ENCODE results near the gene CDH4.

CDH4 gene

GRCh38 chr20:61803915-61804751, 552.1 kb downstream of the CDH4 start:
- Histone ChIP-seq H3K9ac (ENCODE audit: low read length) (no peak overlapping the region), H3K36me3 (ENCODE audit: insufficient read depth, low read length) (no peaks in the 10 kb centered on the region), H3K4me3 (ENCODE audit: low read depth in 1 of 2, low read length in 2 of 2) (peak overlapping the region; percentile 1 to 47), H3K4me1 (ENCODE audit: insufficient read depth, low read length) (peaks cover 5% of the 10 kb centered on the region), H3K27me3 (ENCODE audit: control insufficient read depth in 1 of 2, insufficient read depth in 2 of 2, low read length in 2 of 2) (peaks cover 0 to 55% of the 10 kb centered on the region in 2 donors), H3K9me3 (ENCODE audit: low read length) (no peaks in the 10 kb centered on the region), H3K27ac (ENCODE audit: low read depth, low read length) (no peak overlapping the region)

DNA sequence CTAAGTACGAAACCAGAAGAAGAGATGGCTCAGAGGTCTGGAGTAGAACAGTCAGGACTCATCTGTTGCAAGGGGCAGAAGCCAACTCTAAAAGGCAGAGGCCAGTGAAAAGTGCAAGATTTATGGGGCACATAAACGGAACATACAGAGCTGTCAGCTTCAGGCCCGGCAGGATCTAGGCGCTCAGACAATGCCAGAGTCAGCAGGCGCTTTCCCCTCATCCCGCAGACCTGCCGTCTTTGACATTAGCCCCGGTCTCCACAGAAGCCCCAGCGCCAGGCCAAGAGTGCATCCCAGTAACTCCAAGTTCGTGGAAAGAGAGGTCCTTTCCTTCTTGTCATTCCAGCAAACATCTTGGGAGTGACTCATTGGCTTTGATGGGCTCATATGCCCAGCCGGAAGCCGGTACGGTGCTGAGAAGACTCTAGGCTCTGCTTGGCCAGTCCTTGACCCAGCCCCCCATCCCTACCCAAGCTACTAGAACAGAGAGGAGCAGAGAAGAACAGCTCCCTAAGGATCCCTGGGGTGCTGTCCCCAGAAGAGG, 552.8 kb downstream of the CDH4 start:
- Histone ChIP-seq H3K4me3 (ENCODE audit: low read depth in 1 of 2, low read length in 2 of 2) (no peak overlapping the region), H3K4me1 (ENCODE audit: insufficient read depth, low read length) (peaks cover 5% of the 10 kb centered on the region), H3K9ac (ENCODE audit: low read length) (no peak overlapping the region), H3K27me3 (ENCODE audit: control insufficient read depth in 1 of 2, insufficient read depth in 2 of 2, low read length in 2 of 2) (peaks cover 0 to 54% of the 10 kb centered on the region in 2 donors), H3K9me3 (ENCODE audit: low read length) (no peaks in the 10 kb centered on the region), H3K36me3 (ENCODE audit: insufficient read depth, low read length) (no peaks in the 10 kb centered on the region), H3K27ac (ENCODE audit: low read depth, low read length) (no peak overlapping the region)

GRCh38 chr20:61805365-61805764, 553.3 kb downstream of the CDH4 start:
- Histone ChIP-seq H3K36me3 (ENCODE audit: insufficient read depth, low read length) (no peaks in the 10 kb centered on the region), H3K4me3 (ENCODE audit: low read depth in 1 of 2, low read length in 2 of 2) (no peak overlapping the region), H3K27me3 (ENCODE audit: control insufficient read depth in 1 of 2, insufficient read depth in 2 of 2, low read length in 2 of 2) (peaks cover 0 to 50% of the 10 kb centered on the region in 2 donors), H3K4me1 (ENCODE audit: insufficient read depth, low read length) (peaks cover 5% of the 10 kb centered on the region), H3K9me3 (ENCODE audit: low read length) (no peaks in the 10 kb centered on the region), H3K27ac (ENCODE audit: low read depth, low read length) (no peak overlapping the region), H3K9ac (ENCODE audit: low read length) (no peak overlapping the region)

GRCh38 chr20:61805781-61806180, 553.7 kb downstream of the CDH4 start:
- H3K36me3 ChIP-seq (ENCODE audit: insufficient read depth, low read length) = no peaks in the 10 kb centered on the region
- H3K27me3 ChIP-seq (ENCODE audit: control insufficient read depth in 1 of 2, insufficient read depth in 2 of 2, low read length in 2 of 2) = peaks cover 0 to 46% of the 10 kb centered on the region in 2 donors

DNA sequence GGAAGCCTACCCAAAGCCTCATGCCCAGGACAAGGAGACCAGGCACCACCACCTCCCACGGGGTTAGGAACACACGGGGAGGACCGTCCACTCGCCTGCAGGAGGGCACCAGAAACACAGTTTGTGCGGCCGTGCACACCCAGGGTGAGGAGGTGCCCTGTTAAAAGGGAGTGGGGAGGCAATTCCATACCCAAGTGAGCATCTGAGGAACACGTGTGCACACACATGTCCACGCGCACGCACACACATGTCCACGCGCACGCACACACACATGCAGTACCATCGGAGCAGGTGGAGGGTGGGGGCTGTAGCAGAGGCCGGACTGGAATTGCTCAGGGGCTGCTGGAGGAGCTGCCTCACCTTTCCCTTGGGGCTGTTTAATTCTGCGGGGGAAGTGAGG, 554.3 kb downstream of the CDH4 start:
- Histone ChIP-seq H3K4me1 (ENCODE audit: insufficient read depth, low read length) (peaks cover 5% of the 10 kb centered on the region), H3K36me3 (ENCODE audit: insufficient read depth, low read length) (no peaks in the 10 kb centered on the region), H3K27me3 (ENCODE audit: control insufficient read depth in 1 of 2, insufficient read depth in 2 of 2, low read length in 2 of 2) (peaks cover 0 to 41% of the 10 kb centered on the region in 2 donors), H3K9me3 (ENCODE audit: low read length) (no peaks in the 10 kb centered on the region), H3K4me3 (ENCODE audit: low read depth in 1 of 2, low read length in 2 of 2) (no peak overlapping the region), H3K27ac (ENCODE audit: low read depth, low read length) (no peak overlapping the region), H3K9ac (ENCODE audit: low read length) (no peak overlapping the region)

More at GRCh38 chr20:61805781-61806180, 553.7 kb downstream of the CDH4 start:
- Histone ChIP-seq H3K9me3 (ENCODE audit: low read length) (no peaks in the 10 kb centered on the region), H3K27ac (ENCODE audit: low read depth, low read length) (no peak overlapping the region), H3K4me1 (ENCODE audit: insufficient read depth, low read length) (peaks cover 5% of the 10 kb centered on the region), H3K4me3 (ENCODE audit: low read depth in 1 of 2, low read length in 2 of 2) (no peak overlapping the region), H3K9ac (ENCODE audit: low read length) (no peak overlapping the region)

GRCh38 chr20:61806995-61807394, 554.9 kb downstream of the CDH4 start:
- Histone ChIP-seq H3K9me3 (ENCODE audit: low read length) (no peaks in the 10 kb centered on the region), H3K27ac (ENCODE audit: low read depth, low read length) (no peak overlapping the region), H3K4me1 (ENCODE audit: insufficient read depth, low read length) (peaks cover 5% of the 10 kb centered on the region), H3K4me3 (ENCODE audit: low read depth in 1 of 2, low read length in 2 of 2) (no peak overlapping the region), H3K27me3 (ENCODE audit: control insufficient read depth in 1 of 2, insufficient read depth in 2 of 2, low read length in 2 of 2) (peaks cover 0 to 34% of the 10 kb centered on the region in 2 donors), H3K9ac (ENCODE audit: low read length) (no peak overlapping the region), H3K36me3 (ENCODE audit: insufficient read depth, low read length) (no peaks in the 10 kb centered on the region)

DNA sequence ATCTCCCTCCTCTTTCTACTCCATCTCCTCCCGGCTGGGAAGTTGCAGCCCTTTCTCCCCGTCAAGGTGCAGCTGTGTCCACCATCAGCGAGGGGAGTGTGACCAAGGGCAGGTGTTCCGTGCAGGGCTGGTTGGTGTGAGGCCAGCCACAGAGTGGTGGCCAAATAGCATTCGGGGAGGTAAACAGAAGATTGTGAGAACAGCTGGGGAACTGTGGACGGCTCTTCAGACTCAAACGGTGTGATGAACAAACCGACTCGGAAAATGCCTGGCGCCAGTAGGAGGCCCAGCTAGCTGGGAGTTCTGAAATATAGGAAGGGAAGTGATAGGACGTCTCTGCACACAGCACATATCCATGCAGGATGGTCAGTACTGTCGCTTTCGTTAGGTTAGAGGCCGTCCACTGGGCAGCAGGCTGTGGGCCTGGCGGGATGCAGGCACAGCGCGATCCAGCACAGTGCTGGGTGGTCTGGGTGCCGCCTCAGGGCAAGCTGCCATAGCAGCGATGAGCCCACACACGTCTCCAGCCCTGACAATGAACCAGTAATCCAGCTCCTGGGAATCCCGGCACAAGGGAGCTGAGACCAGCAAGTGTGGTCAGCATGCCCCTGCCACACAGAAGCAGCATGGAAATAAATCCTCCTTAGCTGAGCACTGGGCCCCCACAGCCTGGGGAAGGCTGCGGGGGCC, 555.6 kb downstream of the CDH4 start:
- Histone ChIP-seq H3K27me3 (ENCODE audit: control insufficient read depth in 1 of 2, insufficient read depth in 2 of 2, low read length in 2 of 2) (peaks cover 0 to 28% of the 10 kb centered on the region in 2 donors), H3K9me3 (ENCODE audit: low read length) (no peaks in the 10 kb centered on the region), H3K4me1 (ENCODE audit: insufficient read depth, low read length) (peaks cover 5% of the 10 kb centered on the region), H3K4me3 (ENCODE audit: low read depth in 1 of 2, low read length in 2 of 2) (no peak overlapping the region), H3K27ac (ENCODE audit: low read depth, low read length) (no peak overlapping the region), H3K36me3 (ENCODE audit: insufficient read depth, low read length) (no peaks in the 10 kb centered on the region), H3K9ac (ENCODE audit: low read length) (no peak overlapping the region)

GRCh38 chr20:61808447-61808846, 556.4 kb downstream of the CDH4 start:
- no peak overlapping the region for H3K4me3 ChIP-seq (ENCODE audit: low read depth in 1 of 2, low read length in 2 of 2)
- H3K27me3 ChIP-seq (ENCODE audit: control insufficient read depth in 1 of 2, insufficient read depth in 2 of 2, low read length in 2 of 2) = peaks cover 0 to 26% of the 10 kb centered on the region in 2 donors
- no peak overlapping the region for H3K27ac ChIP-seq (ENCODE audit: low read depth, low read length)
- peaks cover 2% of the 10 kb centered on the region for H3K4me1 ChIP-seq (ENCODE audit: insufficient read depth, low read length)
- H3K9ac ChIP-seq (ENCODE audit: low read length) = no peak overlapping the region
- no peaks in the 10 kb centered on the region for H3K9me3 ChIP-seq (ENCODE audit: low read length)
- H3K36me3 ChIP-seq (ENCODE audit: insufficient read depth, low read length) = no peaks in the 10 kb centered on the region

- no peak overlapping the region for H3K9ac ChIP-seq (ENCODE audit: low read length)
- H3K4me1 ChIP-seq (ENCODE audit: insufficient read depth, low read length) = no peaks in the 10 kb centered on the region
- H3K27ac ChIP-seq (ENCODE audit: low read depth, low read length) = no peak overlapping the region
- H3K36me3 ChIP-seq (ENCODE audit: insufficient read depth, low read length) = no peaks in the 10 kb centered on the region
- peaks cover 0 to 22% of the 10 kb centered on the region in 2 donors for H3K27me3 ChIP-seq (ENCODE audit: control insufficient read depth in 1 of 2, insufficient read depth in 2 of 2, low read length in 2 of 2)
- H3K4me3 ChIP-seq (ENCODE audit: low read depth in 1 of 2, low read length in 2 of 2) = no peak overlapping the region
- H3K9me3 ChIP-seq (ENCODE audit: low read length) = no peaks in the 10 kb centered on the region
Measured at GRCh38 chr20:61809006-61809770, 557.1 kb downstream of the CDH4 start.

GRCh38 chr20:61810066-61810737, 558.1 kb downstream of the CDH4 start:
- H3K27me3 ChIP-seq (ENCODE audit: control insufficient read depth in 1 of 2, insufficient read depth in 2 of 2, low read length in 2 of 2) = peaks cover 0 to 13% of the 10 kb centered on the region in 2 donors
- H3K9ac ChIP-seq (ENCODE audit: low read length) = no peak overlapping the region
- H3K27ac ChIP-seq (ENCODE audit: low read depth, low read length) = no peak overlapping the region
- no peaks in the 10 kb centered on the region for H3K36me3 ChIP-seq (ENCODE audit: insufficient read depth, low read length)
- H3K9me3 ChIP-seq (ENCODE audit: low read length) = no peaks in the 10 kb centered on the region
- H3K4me1 ChIP-seq (ENCODE audit: insufficient read depth, low read length) = no peaks in the 10 kb centered on the region
- no peak overlapping the region for H3K4me3 ChIP-seq (ENCODE audit: low read depth in 1 of 2, low read length in 2 of 2)
